Measurements from ENCODE around the gene LSM2.
"Not testable (repeated sequence)": the region's sequence is repeated elsewhere in the genome, so short reads cannot be mapped to it uniquely, and the experiment has no call there.

Gene LSM2

DNA sequence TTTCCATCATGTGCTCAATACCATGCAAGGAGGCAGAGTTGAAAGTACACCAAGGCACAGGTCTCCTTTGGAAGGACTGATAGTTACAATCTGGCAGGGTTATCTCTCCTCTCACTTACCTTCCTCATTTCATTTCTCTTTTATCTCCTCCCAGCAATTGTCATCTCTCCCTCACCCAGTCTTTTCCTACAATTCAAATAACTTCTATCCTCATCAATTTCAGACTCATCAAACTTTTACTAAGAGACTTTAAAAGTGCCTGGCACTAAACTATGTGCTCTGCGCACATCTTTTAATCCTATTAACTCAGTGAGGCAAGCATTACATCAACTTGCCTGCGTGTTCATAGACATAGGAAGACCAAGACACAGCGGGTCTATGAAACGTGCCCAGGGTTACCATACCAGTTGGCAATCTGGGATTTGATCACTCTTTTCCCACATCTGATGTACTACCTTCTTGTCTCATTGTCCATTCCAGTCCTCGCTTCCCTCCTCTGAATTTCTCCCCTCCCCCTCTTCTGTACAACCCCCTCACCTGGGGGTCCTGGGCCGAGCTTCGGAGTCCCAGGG lies 12.4 kb downstream of the LSM2 start:
- no peaks in the 10 kb centered on the region for H3K9me3 ChIP-seq
- intact Hi-C loops (cut with DNase I; ENCODE audit: low total_unique reads): loop anchor here (5.0 kb wide), 1 partner anchor 52 kb away; the partner anchor contains the start of gene MSH5
- DNase-seq: no peak
- TF ChIP-seq, protein P1, sequence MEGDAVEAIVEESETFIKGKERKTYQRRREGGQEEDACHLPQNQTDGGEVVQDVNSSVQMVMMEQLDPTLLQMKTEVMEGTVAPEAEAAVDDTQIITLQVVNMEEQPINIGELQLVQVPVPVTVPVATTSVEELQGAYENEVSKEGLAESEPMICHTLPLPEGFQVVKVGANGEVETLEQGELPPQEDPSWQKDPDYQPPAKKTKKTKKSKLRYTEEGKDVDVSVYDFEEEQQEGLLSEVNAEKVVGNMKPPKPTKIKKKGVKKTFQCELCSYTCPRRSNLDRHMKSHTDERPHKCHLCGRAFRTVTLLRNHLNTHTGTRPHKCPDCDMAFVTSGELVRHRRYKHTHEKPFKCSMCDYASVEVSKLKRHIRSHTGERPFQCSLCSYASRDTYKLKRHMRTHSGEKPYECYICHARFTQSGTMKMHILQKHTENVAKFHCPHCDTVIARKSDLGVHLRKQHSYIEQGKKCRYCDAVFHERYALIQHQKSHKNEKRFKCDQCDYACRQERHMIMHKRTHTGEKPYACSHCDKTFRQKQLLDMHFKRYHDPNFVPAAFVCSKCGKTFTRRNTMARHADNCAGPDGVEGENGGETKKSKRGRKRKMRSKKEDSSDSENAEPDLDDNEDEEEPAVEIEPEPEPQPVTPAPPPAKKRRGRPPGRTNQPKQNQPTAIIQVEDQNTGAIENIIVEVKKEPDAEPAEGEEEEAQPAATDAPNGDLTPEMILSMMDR (IDR thresholded peaks at IDR 0.05): no peak
- peak overlapping the region; percentile 89 to 93 for H3K27ac ChIP-seq
- peak overlapping the region; percentile 79 to 86 for H3K4me3 ChIP-seq
- no peaks in the 10 kb centered on the region for H3K27me3 ChIP-seq
- peaks cover 0 to 40% (median 10%) of the 10 kb centered on the region in 3 donors for H3K36me3 ChIP-seq
- peaks cover 4 to 28% (median 18%) of the 10 kb centered on the region in 4 donors for H3K4me1 ChIP-seq

DNA sequence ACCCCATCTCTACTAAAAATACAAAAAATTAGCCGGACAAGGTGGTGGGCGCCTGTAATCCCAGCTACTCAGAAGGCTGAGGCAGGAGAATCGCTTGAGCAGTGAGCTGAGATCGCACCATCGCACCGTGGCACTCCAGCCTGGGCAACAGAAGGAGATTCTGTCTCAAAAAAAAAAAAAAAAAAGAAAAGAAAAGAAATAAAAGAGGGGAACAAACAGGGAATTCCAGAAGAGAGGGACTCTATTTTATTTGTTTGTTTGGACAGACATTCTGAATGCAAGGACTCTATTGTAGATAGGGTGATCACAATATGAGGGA lies 12.9 kb downstream of the LSM2 start:
- not testable (repeated sequence) for DNase-seq, H3K27me3 ChIP-seq, H3K9me3 ChIP-seq, H3K4me3 ChIP-seq
- Histone ChIP-seq H3K27ac (peak overlapping the region; percentile 89 to 93), H3K4me1 (peaks cover 4 to 24% (median 18%) of the 10 kb centered on the region in 4 donors), H3K36me3 (peaks cover 0 to 42% (median 10%) of the 10 kb centered on the region in 3 donors)
- intact Hi-C loops (cut with DNase I; ENCODE audit: low total_unique reads): loop anchor here (5.0 kb wide), 1 partner anchor 52 kb away; the partner anchor contains the start of gene MSH5

DNA sequence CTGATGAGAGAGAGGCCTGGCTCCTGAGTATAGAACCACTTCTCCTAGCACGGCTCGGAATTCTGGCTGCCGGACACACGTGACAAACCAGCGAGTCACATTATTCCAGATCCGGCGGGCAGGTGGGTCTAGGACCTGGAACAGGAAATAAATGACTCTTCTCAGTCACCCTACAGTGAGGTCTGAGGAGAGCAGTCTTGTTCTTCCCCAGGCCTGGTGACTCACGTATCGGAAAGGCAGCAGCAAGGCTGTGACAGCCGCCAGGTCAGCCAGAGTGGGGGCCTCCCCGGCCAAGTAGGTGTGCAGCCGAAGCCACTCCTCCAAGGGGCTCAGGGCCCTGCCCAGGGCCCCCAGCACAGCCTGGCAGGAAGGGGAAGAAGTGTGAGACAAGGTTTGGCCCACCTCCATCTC lies 14.0 kb downstream of the LSM2 start:
- TF ChIP-seq, protein P1 (IDR thresholded peaks at IDR 0.05): no peak

DNA sequence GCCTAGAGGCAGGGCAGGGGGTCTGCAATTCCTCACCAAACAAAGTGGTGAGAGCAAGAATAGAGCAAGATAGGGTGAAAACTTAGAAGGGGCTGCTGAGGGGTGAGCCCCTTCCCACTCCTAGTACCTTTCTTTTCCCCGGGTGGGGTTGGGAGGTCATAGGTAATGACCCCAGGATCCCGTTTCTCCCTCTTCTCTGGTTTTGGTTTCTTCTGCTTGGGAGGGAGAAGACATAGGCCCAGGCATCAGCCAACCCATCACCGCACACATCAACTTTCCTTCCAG lies 14.7 kb downstream of the LSM2 start:
- peaks cover 4 to 47% (median 10%) of the 10 kb centered on the region in 3 donors for H3K36me3 ChIP-seq
- H3K9me3 ChIP-seq: no peaks in the 10 kb centered on the region
- no peak for DNase-seq
- TF ChIP-seq, protein P1 (IDR thresholded peaks at IDR 0.05): no peak
- peaks cover 4 to 24% (median 18%) of the 10 kb centered on the region in 4 donors for H3K4me1 ChIP-seq
- H3K27ac ChIP-seq: no peak overlapping the region
- intact Hi-C loops (cut with DNase I; ENCODE audit: low total_unique reads): loop anchor here (5.0 kb wide), 1 partner anchor 50 kb away; the partner anchor contains the start of gene MSH5
- H3K27me3 ChIP-seq: no peaks in the 10 kb centered on the region
- H3K4me3 ChIP-seq: no peak overlapping the region

More for the DNA sequence above, 14.0 kb downstream of the LSM2 start:
- Histone ChIP-seq H3K9me3 (no peaks in the 10 kb centered on the region), H3K4me1 (peaks cover 4 to 24% (median 18%) of the 10 kb centered on the region in 4 donors), H3K36me3 (peaks cover 0 to 47% (median 10%) of the 10 kb centered on the region in 3 donors), H3K4me3 (no peak overlapping the region), H3K27me3 (no peaks in the 10 kb centered on the region), H3K27ac (no peak overlapping the region)
- no peak for DNase-seq
- intact Hi-C loops (cut with DNase I; ENCODE audit: low total_unique reads): loop anchor here (5.0 kb wide), 1 partner anchor 50 kb away; the partner anchor contains the start of gene MSH5

DNA sequence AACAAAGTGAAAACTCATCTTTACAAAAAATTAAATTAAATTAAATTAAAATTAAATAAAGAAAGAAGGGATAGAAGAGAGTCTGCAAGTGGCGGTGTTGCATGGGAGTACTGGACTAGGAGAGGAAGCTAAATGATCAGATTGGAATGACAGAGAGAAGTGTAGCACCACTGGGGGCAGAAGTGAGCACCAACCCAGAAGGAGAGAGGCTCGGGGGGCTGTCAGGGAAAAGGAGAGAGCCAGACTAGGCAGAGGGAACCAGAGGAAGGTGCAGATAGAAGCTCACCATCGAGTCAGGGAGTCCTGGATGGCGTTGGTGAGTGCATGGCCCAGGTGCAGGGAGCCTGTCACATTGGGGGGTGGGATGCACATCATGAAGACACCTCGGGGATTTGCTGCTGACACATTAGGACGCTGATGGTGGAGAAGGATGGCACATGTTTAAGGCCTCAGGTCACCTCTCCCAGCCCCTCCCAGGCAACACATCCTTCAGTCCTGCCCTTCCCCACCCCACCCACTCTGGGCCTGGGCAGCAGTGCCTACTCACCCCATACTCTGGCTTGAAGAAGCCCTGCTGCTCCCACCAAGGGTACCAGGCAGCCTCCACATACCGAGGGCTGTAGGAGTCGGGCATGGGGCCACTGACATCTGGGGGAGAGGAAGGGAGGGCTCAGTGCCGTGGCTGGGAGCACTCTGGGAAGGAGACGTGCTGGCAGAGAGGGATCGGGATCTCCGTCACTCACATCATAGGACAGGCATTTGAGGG lies 15.3 kb downstream of the LSM2 start:
- H3K4me3 ChIP-seq: no peak overlapping the region
- intact Hi-C loops (cut with DNase I; ENCODE audit: low total_unique reads): loop anchor here (5.0 kb wide), 1 partner anchor 49 kb away; the partner anchor contains the start of gene MSH5
- H3K4me1 ChIP-seq: peaks cover 4 to 23% (median 18%) of the 10 kb centered on the region in 4 donors
- H3K36me3 ChIP-seq: peaks cover 4 to 44% (median 10%) of the 10 kb centered on the region in 3 donors
- no peak for DNase-seq
- TF ChIP-seq, protein P1 (IDR thresholded peaks at IDR 0.05): peak; percentile 28 to 35
- no peaks in the 10 kb centered on the region for H3K27me3 ChIP-seq
- H3K9me3 ChIP-seq: no peaks in the 10 kb centered on the region
- H3K27ac ChIP-seq: no peak overlapping the region

DNA sequence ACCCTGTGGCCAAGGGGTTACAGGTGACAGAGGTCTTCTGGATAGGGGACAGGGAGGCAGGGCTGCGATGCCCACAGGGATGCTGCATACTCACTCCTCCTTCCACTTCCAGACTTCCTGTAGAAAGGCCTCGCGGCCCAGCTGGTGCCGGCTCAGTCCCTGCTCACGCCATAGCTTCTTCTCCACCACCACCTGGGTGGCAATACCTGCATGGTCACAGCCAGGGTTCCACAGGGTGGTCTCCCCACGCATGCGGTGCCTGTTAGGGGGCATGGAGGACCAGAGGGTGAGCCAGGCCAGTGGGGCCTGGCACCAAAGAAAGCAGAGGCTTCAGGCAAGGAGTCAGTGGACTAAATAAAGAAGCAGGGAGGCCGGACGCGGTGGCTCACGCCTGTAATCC lies 21.3 kb downstream of the LSM2 start:
- DNase-seq: no peak
- H3K27ac ChIP-seq: no peak overlapping the region
- no peaks in the 10 kb centered on the region for H3K9me3 ChIP-seq
- H3K4me3 ChIP-seq: no peak overlapping the region
- TF ChIP-seq, protein P1 (IDR thresholded peaks at IDR 0.05): no peak
- no peaks in the 10 kb centered on the region for H3K4me1 ChIP-seq
- H3K27me3 ChIP-seq: no peaks in the 10 kb centered on the region
- peaks cover 46 to 70% (median 55%) of the 10 kb centered on the region in 3 donors for H3K36me3 ChIP-seq
- intact Hi-C loops (cut with DNase I; ENCODE audit: low total_unique reads): no loop called here
